GM18951 (cell line): Measurements from ENCODE around the gene SPRING1.
"Not testable (repeated sequence)": the region's sequence is repeated elsewhere in the genome, so short reads cannot be mapped to it uniquely, and the experiment has no call there.

ENCODE experiments used
- POLR2A ChIP-seq: IDR thresholded peaks from 4 replicates; pipeline ENCODE4 v1.6.1; 2011; ENCODE audit warnings: mild to moderate bottlenecking; ENCODE audit not compliant: insufficient read length, insufficient read depth; ENCODE audit errors: extremely low read depth
- in situ Hi-C: fragments of 300-500 bp; cut with MboI; formaldehyde crosslinking; loops from one replicate; pipeline ENCODE4 v1.12.0; 2022; ENCODE audit warnings: low sequenced_read_pairs, mixed read lengths, inconsistent platforms; ENCODE audit not compliant: unreplicated experiment

The SPRING1 gene

DNA sequence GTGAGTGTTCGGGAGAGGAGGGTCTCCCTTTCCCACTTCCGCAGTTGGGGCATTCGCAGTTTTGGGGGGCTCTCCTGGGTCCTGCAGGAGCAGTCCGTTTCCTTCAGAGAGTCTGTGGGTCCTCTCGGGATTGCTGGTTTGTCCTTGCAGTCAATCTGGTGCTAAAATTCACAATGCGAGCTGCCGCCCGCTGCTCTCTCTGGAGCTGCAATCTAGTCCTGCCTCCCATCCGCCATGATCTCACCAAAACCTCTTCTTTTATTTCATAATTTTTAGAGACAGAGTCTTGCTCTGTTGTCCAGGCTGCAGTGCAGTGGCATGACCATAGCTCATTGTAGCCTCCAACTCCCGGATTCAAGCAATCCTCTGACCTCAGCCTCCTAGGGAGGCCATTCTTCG lies 22.8 kb upstream of the SPRING1 start:
- in situ Hi-C loops: no loop called here
- no peak for TF ChIP-seq POLR2A

- TF ChIP-seq POLR2A: no peak
- in situ Hi-C loops: no loop called here
These were observed 22.1 kb upstream of the SPRING1 start for GRCh38 chr12:116759783-116760621.

- in situ Hi-C loops: not testable (repeated sequence)
These were observed 16.9 kb upstream of the SPRING1 start for GRCh38 chr12:116754783-116755182.

DNA sequence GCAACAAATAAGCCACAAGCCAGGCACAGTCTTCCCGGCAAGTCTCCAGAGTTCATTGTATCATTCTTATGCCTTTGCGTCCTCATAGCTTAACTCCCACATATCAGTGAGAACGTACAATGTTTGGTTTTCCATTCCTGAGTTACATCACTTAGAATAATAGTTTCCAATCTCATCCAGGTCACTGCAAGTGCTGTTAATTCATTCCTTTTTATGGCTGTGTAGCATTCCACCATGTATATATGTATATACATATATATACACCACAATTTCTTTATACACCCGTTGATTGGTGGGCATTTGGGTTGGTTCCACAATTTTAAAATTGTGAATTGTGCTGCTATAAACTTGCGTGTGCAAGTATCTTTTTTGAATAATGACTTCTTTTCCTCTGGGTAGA lies 16.2 kb upstream of the SPRING1 start:
- in situ Hi-C loops: not testable (repeated sequence)

DNA sequence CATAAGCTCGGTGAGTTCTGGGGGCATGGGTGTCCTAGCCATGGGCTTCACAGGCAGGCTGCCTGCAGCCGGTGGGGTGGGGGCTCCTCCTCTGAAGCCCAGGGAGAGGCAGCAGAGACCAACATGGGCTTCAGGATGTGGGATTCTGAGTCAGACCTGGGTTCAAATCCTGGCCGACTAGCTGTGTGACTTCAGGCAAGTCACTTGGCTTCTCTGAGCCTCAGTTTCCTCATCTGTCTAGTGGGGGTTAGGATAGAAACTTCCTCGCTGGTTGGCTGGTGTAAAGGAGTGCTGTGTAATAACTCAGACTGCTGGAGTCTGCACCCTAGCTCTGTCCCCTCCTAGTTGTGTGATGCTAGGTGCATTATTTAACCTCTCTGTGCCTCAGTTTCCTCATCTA lies 12.4 kb upstream of the SPRING1 start:
- in situ Hi-C loops: no loop called here
- TF ChIP-seq POLR2A: no peak

- in situ Hi-C loops: no loop called here
- no peak for TF ChIP-seq POLR2A
These were observed 12.0 kb upstream of the SPRING1 start for GRCh38 chr12:116749884-116750283.

DNA sequence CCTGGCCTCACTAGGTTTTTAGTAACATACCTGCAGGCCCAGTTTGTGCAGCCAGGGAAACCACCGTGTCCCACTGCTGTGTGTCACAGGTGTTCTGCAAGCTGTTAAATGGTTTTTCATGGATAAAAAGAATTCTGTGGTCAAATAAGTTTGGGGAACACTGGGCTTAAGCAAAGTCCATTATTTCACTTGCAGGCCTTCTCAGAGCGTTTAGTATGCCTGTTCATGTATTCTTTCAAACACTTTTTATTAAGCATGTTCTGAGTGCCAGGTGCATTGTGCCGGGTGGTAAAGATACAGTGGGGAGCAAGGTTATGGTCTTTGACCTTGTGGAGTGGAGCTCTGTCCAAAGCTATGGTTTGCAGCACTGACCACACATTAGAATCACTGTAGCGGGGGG lies 7.7 kb upstream of the SPRING1 start:
- TF ChIP-seq POLR2A: no peak
- in situ Hi-C loops: no loop called here

DNA sequence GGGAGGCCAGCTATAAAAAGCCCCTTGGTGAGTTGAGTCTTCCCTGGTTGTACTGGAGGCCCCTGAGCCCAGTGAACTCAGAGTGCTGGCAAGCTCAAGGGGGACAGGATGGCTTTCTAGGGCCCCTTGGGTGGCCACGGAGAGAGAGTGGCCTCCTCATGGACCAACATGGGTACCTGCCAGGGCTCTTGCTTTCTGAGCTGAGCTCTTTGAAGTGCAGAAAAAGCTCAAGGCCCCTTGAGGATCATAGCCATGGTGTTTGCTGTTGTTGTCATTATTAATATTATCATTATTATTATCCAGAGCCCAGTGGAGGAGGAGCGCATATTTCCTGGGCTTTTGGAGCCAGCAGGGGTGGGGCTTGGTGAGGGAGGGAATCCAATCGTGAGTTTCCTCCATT lies 6.9 kb upstream of the SPRING1 start:
- in situ Hi-C loops: no loop called here

DNA sequence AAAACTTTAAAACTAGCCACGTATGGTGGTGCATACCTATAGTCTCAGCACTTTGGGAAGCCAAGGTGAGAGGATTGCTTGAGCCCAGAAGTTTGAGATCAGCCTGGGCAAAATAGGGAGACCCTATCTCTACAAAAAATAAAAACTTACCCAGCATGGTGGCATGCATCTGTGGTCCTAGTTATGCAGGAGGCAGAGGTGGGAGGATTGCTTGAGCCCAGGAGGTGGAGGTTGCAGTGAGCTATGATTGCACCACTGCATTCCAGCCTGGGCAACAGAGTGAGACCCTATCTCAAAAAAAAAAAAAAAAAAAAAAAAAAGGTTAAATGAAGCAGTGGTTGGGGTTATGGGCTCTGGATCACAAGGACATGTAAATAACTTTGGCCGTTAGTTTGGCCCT lies 4.9 kb upstream of the SPRING1 start:
- in situ Hi-C loops: not testable (repeated sequence)

More for the DNA sequence above, 6.9 kb upstream of the SPRING1 start:
- TF ChIP-seq POLR2A: no peak

- no peak for TF ChIP-seq POLR2A
These were observed 1.6 kb upstream of the SPRING1 start for GRCh38 chr12:116739381-116739887.

GRCh38 chr12:116736962-116737773 lies 701 bp downstream of the SPRING1 start:
- in situ Hi-C loops: no loop called here
- no peak for TF ChIP-seq POLR2A

More at GRCh38 chr12:116739381-116739887, 1.6 kb upstream of the SPRING1 start:
- in situ Hi-C loops: no loop called here

DNA sequence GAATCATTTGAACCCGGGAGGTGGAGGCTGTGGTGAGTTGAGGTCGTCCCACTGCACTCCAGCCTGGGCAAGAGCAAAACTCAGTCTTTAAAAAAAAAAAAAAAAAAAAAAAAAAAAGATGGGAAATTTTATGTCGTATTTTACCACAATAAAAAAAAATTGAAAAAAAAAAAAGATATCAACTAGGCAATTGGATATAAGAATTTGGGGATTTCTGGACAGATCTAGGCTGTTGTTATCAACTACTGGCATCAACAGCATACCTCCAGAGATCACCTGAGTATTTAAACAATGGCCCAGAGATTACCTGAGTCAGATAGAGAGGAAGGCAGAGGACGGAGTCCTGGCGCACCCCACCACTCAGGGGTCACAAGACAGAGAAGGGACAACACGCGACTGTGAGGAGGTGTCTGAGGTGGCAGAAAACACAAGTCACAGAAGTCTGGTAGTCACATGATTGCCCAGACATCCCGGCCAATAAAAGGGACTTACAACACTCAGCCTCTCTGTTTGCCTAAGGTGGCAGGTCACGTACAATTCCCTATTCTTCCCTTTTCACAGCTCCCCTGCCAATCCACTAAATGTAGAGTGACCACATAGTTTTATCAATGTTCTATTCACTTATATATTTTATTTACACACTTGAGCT lies 1.8 kb downstream of the SPRING1 start:
- TF ChIP-seq POLR2A: no peak
- in situ Hi-C loops: no loop called here

- TF ChIP-seq POLR2A: no peak
- in situ Hi-C loops: no loop called here
These were observed 2.8 kb downstream of the SPRING1 start for GRCh38 chr12:116735084-116735483.

- in situ Hi-C loops: no loop called here
- no peak for TF ChIP-seq POLR2A
These were observed 3.6 kb downstream of the SPRING1 start for GRCh38 chr12:116734156-116734768.
